NOMO-1 (cell line): ENCODE data around the gene P4HA1.
"Not testable (repeated sequence)": the region's sequence is repeated elsewhere in the genome, so short reads cannot be mapped to it uniquely, and the experiment has no call there.

Experiments
- DNase-seq, 2 experiments: peaks; one replicate each; lab custom pipeline; 2025; ENCODE audit not compliant: unreplicated experiment in 2 of 2; lab: John Stamatoyannopoulos, UW

The P4HA1 gene

DNA sequence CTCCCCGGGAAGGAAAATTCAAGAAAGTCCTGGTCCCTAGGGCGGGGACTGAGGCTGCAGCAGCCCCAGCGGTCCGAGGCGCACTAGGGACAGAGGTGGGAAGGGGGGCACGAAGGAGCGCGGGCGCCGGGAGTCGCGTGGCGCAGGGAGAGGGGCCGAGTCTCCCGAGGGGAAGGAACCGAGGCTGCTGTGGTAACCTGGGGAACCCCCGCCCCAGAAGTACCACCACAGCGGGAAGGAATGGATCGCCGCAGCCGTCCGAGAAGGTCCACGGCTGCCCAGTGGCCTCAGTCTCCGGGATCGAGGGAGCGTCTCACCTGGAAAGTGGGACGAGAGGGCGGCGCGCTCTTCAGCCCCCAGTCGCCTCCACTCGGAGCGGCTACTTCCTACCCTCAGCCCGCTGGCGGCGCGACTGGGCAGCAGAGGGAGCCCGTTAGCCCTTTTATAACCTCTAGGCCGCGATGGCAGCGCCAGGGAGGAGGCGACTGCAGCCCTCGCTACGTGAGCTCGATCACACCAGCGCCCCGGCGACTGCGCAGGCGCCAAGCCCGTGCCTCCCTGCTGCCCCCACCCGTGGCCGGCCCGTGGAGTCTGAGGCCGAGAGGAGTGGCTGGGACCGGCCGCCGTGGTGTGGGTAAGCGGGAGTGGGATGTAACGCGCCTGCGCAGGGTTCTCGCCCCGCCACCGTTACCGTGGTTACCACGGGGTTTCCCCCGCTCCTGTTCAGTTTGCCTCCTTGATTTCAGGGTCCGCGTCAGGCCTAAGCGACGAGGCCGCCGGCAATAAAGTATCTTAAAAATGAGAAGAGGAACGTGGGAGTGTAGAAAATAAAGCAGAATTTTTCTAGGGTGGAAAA is at the start of gene P4HA1:
Gene P4HA1 (minus strand): TSS at position 418 of the 856 bp plus-strand sequence. CDS start 21,983 bp downstream, outside the sequence.
- DNase-seq = peak; percentile 92 to 95

DNA sequence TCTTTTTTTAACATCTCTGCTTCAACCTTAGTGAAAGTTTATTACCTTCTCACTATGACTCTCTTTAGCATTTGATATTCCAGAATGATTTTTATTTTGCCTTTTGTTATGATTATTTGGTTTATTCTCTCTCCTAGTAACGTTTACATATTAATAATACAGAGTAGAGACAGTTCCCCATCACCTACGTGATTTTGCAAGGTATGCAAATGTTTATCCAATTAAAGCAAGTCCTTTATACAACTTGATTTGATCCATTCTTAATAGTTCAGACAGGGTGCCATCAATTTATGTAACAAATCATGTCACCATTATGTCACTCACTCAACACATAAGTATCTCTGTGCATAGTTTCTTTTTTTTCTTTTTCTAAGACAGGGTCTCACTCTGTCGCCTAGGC is 44.9 kb upstream of the P4HA1 start:
- no peak for DNase-seq

DNA sequence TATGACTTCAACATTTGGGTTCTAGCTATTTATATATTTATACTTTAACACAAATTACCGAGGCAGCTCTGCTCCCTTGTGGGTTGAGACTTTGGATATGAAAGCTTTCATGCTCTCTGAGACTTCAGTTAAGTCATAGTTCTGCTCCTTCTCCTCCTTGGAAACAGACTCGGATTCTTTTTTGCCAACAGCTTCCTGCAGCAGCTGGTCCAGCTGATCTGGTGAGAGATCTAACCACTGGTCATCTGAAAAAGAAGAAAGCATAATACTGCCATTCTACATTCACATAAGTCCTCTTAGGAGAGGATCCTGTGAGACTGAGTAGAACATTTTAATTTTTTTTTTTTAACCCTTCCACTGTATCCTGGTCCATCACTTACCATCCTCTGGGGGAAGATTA is 42.6 kb upstream of the P4HA1 start:
- no peak for DNase-seq

DNA sequence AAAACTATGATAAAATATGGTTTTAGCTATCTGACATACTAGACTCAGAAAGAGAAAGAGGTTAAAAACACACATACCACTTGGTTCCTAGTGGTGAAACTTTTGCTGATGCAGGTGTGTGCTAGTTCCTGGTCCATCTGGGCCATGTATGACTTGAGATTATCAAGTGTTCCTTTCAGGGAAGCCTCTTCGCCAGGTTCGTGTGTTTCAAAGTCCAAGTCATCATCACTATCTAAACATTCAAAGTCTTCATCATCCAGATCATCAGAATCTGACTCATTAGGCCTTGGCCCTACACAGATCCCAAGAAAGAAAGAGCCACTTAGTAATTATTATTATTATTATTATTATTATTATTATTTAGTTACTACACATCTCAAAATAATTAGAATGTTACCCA is 40.0 kb upstream of the P4HA1 start:
- DNase-seq = no peak

DNA sequence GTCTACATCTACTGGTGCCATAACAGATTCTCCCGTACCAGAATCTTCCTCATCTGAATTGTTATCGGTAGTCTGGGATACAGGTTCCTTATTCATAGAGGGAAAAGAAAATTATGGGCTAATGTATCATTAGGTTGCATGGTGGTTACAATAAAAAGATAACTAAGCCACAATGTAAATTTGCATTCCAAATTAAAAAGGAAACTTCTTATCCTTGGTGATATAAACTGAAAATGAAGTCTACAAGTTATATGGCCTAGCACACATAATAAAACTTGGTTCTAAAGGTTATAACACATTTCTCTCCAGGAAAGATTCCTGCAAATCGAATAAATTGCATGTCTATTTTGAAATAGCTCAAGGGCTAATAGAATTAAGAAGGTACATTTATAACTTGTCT is 38.1 kb upstream of the P4HA1 start:
- DNase-seq = no peak

DNA sequence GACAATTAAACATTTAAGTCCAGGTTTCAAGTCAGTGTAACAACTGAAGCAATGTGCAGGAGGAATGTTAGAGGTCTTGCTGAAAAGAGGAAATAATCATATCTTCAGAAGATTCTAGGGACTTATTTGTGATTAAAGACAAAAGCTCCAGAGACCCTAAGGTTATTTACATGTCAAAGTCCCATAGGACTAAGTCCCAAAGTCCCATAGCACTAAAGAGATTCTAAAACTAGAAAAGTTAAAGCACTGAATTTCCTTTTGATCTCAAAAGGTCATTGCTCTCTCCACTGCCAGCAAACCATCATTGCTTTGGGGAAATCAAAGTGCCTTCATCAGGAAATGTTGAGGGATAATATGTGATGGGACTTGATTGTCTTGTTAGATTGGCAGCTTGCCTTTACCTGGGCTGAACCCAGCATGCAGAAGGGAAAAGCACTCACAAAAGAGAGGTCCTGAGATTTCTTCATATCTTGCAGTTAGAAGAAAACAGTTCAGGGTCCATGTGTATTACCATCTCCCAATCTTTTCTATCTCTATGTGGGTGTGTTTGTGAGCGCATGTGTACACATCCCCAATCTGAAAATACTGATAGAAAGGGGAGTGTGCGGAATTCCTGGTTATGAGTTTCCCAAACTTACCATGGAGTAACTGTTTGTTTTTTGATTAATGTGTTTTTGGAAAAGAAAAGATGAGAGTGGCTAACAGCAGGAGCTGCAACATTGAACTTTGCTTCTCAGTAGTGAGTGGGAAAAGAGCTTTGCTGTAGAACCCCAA is 35.4 kb upstream of the P4HA1 start:
- DNase-seq = no peak

DNA sequence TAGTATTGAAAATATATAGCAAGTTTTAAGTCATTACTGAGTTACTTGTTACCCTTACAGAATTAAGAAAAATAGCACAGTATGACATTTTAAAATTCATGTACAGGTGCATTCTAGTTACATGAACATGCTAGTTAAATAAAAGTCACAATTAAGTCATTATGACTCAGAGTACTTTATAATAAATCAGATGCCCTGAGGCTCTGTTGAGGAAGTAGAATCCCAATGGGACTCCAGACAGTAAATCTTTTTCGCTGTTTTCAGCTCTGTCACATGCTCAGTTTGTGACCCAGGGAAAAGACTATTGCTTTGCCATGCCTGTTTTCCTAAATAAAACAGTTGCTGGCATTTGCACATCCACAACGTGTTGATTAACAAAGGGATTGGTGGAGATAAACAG is 34.6 kb upstream of the P4HA1 start:
- no peak for DNase-seq

DNA sequence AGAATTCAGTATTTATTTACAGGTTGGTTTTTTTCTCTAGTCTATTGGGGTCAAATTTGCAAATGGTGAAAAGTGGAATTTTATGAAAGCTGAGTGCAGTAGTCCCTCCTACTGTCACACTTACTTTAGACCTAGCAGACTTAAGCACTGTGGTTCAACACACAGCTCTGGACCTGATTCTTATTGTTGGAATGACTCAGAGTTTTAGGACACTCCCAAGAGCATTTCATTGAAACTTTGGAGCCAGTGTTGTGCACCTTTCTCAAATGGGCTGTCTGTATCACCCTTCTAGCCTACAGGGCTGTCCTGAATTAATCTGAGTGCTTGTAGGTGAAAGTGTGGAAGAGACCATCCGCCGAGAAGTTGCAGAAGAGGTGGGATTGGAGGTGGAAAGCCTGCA is 29.7 kb upstream of the P4HA1 start:
- DNase-seq = no peak

DNA sequence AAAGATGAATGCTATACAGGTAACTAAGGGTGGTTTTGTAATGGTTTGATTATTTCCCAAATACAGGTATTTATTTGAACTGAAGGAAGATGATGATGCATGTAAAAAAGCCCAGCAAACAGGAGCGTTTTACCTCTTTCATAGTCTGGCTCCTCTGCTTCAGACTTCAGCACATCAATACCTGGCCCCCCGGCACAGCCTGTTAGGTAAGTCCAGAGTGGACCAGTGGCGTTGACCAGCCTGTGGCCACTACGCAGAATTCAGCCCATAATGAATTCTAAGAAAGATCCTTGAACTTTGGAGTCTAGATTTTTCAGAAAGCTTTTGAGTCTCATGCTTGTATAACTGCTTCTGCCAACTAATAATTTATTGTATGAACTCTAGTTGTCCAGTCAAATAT is 23.3 kb upstream of the P4HA1 start:
- DNase-seq = no peak

DNA sequence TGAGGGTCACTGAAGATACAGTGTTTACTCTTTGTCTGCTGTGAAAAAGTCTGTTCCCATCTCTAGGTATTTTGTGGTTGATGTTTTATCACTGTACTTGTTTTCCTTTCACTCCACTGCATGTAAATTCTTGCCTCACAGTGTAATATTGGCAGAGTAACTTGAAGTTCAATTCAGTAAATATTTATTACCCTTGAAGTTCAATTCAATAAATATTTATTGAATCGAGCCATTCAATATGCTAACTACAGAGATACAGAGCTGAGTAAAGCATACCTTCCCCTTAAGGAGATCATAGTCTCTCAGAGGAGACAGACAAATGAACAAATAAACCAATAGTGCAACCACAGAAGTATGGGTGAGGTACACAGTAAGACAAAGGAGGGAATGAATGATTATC is 22.8 kb upstream of the P4HA1 start:
- DNase-seq = no peak

DNA sequence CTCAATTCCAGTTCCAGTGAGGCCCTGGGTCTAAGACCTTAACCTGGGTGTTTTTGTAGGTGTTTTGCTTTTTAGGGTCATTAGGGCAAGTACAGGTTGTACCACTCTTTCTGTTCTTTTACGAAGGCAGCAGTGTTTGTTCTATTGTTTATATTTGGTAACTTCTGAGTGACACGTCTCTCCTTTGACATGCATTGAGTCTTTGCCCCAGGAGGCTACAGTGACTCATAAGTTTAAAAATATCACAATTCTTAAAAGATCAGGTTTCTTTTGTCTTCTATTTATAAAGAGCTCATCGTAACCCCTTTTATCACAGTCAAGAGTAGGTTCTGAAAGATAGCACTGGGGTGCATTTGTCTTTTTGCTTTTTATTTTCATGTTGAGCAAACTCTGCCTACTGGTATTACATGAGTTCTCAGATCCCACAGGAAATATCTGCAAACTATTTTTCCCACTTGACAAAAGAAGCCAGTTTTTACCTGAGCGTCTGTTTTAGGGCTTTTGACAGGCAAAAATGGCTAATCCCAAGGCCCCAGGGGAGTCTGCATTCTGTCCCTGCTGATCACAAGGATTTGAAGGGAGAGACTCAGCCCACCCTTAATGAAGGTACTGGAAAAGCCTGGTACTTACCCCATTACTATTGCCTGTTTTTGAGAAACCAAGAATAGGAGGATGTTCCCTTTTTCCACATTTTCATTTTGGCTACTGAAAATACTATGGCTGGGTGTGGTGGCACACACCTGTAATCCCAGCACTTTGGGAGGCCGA is 21.5 kb upstream of the P4HA1 start:
- no peak for DNase-seq

DNA sequence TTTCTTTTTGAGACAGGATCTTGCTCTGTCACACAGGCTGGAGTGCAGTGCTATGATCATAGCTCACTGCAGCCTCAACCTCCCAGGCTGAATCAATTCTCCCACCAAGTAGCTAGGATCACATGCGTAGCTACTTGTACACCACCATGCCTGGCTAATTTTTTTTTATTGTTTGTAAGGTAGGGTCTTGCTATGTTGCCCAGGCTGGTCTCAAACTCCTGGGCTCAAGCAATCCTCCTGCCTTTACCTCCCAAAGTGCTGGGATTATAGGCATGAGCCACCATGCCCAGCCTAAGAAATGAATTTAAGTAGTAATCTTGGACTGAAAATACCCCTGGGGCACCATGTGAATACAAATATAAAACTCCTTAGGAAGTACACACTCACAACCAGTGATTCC is 19.4 kb upstream of the P4HA1 start:
- no peak for DNase-seq

DNA sequence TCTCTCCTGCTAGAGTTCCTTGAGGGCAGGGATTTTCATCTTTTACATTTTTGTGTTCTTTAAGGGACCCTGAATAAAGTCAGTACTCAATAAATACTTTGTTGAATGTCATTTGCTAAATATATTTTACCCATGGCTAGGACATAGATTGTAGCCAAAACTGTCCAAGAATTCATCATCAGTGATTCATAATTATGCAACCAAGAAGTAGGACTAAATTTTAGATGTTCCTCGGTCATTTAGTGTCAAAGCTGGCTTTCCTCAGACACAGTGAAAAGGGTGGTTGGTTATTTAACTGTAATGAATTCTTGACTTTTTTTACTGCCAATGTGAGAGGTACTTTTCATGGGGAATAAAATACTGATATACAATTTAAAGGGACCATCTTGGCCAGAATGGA is 16.9 kb upstream of the P4HA1 start:
- no peak for DNase-seq

DNA sequence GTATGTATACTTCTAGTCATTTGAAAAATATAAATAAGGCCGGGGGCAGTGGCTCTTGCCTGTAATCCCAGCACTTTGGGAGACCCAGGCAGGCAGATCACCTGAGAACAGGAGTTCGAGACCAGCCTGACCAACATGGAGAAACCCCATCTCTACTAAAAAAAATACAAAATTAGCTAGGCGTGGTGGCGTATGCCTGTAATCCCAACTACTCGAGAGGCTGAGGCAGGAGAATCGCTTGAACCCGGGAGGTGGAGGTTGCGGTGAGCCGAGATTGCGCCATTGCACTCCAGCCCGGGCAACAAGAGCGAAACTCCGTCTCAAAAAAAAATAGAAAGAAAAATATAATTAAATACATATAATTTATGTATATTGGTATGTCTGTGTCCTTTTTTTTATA is 15.4 kb upstream of the P4HA1 start:
- not testable (repeated sequence) for DNase-seq

DNA sequence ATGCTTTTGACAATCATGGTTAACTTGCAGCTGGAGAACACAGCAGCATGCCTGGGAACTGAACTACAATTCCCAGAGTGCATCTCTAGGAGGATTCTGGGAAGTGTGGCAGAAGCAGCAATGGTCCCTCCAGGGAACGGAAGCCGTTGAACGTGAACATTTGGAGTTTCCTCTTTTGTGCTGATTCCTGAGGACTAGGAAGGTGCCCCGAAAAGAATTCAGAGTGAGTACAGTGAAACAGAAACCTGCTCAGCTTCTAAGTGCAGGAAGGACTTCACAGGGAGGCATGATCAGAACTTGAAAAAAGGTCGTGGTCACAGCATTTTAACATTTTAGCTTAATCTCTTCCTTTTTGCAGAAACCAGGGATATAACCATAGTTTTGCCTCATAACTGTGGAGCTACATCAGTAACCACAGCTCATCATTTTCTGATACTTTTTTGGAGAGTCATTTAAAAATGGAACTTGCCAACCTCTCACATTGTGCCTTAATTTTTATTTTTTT is 13.7 kb upstream of the P4HA1 start, which contains the start of gene NUDT13:
Gene NUDT13 (plus strand): TSS at position 111 of the 505 bp plus-strand sequence. CDS start 3,911 bp downstream, outside the sequence.
- peak; percentile 60 to 90 for DNase-seq

DNA sequence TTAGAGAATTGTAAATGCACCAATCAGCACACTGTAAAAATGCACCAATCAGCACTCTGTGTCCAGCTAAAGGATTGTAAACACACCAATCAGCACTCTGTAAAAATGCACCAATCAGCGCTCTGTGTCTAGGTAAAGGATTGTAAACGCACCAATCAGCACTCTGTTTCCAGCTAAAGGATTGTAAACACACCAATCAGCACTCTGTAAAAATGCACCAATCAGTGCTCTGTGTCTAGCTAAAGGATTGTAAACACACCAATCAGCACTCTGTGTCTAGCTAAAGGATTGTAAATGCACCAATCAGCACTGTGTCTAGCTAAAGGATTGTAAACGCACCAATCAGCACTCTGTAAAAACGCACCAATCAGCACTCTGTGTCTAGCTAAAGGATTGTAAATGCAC is 12.6 kb upstream of the P4HA1 start:
- DNase-seq = not testable (repeated sequence)

DNA sequence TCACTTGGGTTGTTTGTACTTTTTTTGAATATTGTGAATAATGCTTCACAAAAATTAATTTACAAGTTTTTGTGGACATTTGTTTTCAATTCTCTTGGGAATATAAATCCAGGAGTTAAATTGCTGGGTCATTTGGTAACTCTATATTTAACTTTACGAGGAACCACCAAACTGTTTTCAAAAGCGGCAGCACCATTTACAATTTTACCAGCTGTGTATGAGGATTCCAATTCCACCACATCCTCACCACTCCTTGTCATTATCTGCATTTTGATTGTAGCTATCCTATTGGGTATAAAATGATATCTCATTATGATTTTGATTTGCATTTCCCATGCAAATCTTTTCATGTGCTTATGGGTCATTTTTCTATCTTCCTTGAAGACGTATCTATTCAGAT is 9.6 kb upstream of the P4HA1 start:
- no peak for DNase-seq

DNA sequence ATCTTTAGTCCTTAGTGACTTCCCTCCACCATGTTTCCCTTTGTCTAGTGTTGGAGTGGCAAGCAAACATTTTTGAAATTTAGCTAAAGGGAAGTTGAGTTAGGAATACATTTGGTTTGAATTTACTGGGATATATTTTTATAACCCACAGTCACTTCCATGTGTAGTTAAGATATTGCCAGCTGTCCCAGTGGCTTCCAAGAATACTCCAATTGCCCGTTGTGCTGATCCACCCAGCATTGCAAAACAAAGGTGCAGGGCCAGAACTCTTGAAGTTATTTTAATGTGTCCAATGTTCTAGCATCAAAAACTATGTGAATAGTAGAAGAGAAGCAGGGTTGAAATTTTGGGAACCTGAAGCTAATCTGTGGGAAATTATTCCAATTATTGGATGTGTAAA is 2.5 kb upstream of the P4HA1 start:
- DNase-seq = no peak

DNA sequence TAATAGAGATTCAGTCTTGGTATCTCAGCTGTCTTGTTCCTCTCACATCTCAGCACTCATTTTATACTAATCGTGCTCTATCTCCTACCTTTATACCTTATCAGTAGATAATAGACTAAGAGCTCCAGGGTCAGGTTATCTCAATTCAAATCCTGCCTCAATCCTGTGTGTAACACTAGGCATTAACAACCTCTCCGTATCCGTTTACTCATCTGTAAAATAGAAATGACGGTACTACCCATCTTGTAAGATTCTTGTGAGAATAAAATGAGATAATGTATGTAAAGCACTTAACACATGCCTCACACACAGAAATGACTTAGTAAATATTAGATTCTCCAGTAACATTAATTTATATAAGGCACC is 622 bp upstream of the P4HA1 start:
- DNase-seq = no peak

DNA sequence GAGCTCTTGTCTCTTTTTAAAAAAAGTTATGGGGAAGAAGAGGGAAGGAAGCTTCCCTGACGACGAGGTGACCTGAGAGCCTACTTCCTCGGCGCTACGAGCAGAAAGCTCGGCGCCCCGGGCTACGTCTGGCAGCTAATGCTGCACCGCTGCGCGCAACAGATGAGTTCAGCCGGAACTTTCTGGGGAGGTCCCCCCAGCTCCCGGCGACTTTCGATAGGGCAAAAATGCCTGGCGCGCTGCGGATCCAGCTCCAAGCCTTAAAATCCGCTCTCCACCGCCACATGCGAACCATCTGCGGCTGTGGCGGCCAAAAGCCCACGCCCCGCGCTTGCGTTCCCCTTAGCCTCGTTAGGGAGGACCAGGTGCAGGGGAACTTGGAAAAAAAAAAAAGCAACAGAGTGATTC is 621 bp downstream of the P4HA1 start:
- peak; percentile 65 to 66 for DNase-seq

DNA sequence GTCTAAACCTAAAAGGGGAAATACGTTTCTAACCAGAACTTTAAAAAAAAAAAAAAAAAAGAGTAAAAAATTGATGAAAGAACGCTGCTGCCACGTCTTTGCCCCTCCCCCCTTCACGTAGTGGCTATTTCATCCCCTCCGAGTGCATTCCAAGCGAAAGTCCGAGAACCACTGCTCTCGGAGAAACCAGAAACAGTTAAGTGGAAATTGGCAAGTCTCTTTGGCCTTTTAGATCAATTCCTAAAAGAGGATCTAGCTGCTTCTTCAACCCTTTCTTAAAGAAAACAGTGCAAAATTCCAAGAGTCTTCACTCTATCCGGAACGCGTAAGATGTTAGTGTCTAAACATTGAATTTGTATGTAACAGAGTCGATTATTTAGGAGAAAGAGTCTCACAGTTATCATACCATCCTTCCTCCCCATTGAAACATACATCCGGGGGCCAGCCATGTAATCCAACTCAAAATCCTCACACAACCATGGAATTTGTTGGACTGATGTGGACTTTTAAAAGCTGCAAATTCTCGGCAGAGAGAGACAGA is 1.1 kb downstream of the P4HA1 start:
- peak; percentile 51 to 54 for DNase-seq
